Activated naive CD8-positive, alpha-beta T cell treated with anti-CD3 and anti-CD28 coated beads, Interleukin-2, amount 50 U/mL, for 16 hours (primary cell): ENCODE measurements around the gene JCAD.

ENCODE experiments used
- DNase-seq: peaks from one replicate; pipeline ENCODE4 v3.0.0-alpha.2; 2020; ENCODE audit warnings: low read depth, low spot score

The JCAD gene

GRCh38 chr10:30074090-30074489 lies 14.7 kb upstream of the JCAD start:
- DNase-seq, result no peak

- no peak for DNase-seq
Measured at GRCh38 chr10:30073767-30074060, 14.3 kb upstream of the JCAD start.

GRCh38 chr10:30073045-30073766 lies 13.8 kb upstream of the JCAD start:
- DNase-seq, result no peak

GRCh38 chr10:30072068-30072467 lies 12.7 kb upstream of the JCAD start:
- no peak for DNase-seq

- no peak for DNase-seq
Measured at GRCh38 chr10:30070001-30070685, 10.8 kb upstream of the JCAD start.

- DNase-seq, result no peak
Measured at GRCh38 chr10:30068492-30069223, 9.3 kb upstream of the JCAD start.

GRCh38 chr10:30063099-30063498 lies 3.7 kb upstream of the JCAD start:
- no peak for DNase-seq

GRCh38 chr10:30062582-30062981 lies 3.2 kb upstream of the JCAD start:
- no peak for DNase-seq

- DNase-seq, result no peak
Measured at GRCh38 chr10:30062090-30062489, 2.7 kb upstream of the JCAD start.

- no peak for DNase-seq
Measured at GRCh38 chr10:30058570-30059132, 735 bp downstream of the JCAD start.

- no peak for DNase-seq
Measured at GRCh38 chr10:30057894-30058556, 1.4 kb downstream of the JCAD start.

- no peak for DNase-seq
Measured at GRCh38 chr10:30057421-30057841, 2.0 kb downstream of the JCAD start.

GRCh38 chr10:30056767-30057355 lies 2.5 kb downstream of the JCAD start:
- no peak for DNase-seq

GRCh38 chr10:30056281-30056680 lies 3.1 kb downstream of the JCAD start:
- DNase-seq, result no peak

GRCh38 chr10:30055226-30055662 lies 4.1 kb downstream of the JCAD start:
- DNase-seq, result no peak

GRCh38 chr10:30052062-30052461 lies 7.3 kb downstream of the JCAD start:
- no peak for DNase-seq

- no peak for DNase-seq
Measured at GRCh38 chr10:30051220-30051619, 8.2 kb downstream of the JCAD start.

GRCh38 chr10:30050411-30050810 lies 9.0 kb downstream of the JCAD start:
- no peak for DNase-seq

- DNase-seq, result no peak
Measured at GRCh38 chr10:30048768-30049517, 10.4 kb downstream of the JCAD start.

GRCh38 chr10:30047924-30048531 lies 11.4 kb downstream of the JCAD start:
- DNase-seq, result no peak
